Measurements from ENCODE around the gene GKN2.
"Not testable (repeated sequence)": the region's sequence is repeated elsewhere in the genome, so short reads cannot be mapped to it uniquely, and the experiment has no call there.

GKN2 gene

GRCh38 chr2:68959001-68959400 lies 6.3 kb upstream of the GKN2 start:
- no peak for DNase-seq

GRCh38 chr2:68955432-68955831 lies 2.7 kb upstream of the GKN2 start:
- not testable (repeated sequence) for DNase-seq

- DNase-seq = no peak
Measured at GRCh38 chr2:68951899-68952298, 794 bp downstream of the GKN2 start.

- DNase-seq = no peak
Measured at GRCh38 chr2:68948710-68949109, 4.0 kb downstream of the GKN2 start.

- no peak for DNase-seq
Measured at GRCh38 chr2:68946117-68946516, 6.6 kb downstream of the GKN2 start.

GRCh38 chr2:68943581-68944568 lies 8.8 kb downstream of the GKN2 start:
- peak; percentile 25 to 52 for DNase-seq

- no peak for DNase-seq
Measured at GRCh38 chr2:68942827-68943226, 9.9 kb downstream of the GKN2 start.

GRCh38 chr2:68940369-68940768 lies 12.3 kb downstream of the GKN2 start:
- DNase-seq = no peak

- no peak for DNase-seq
Measured at GRCh38 chr2:68939962-68940361, 12.7 kb downstream of the GKN2 start.

GRCh38 chr2:68938938-68939337 lies 13.8 kb downstream of the GKN2 start:
- no peak for DNase-seq

GRCh38 chr2:68937346-68938055 lies 15.2 kb downstream of the GKN2 start:
- no peak for DNase-seq

- no peak for DNase-seq
Measured at GRCh38 chr2:68936889-68937288, 15.8 kb downstream of the GKN2 start.

- DNase-seq = no peak
Measured at GRCh38 chr2:68936427-68936826, 16.3 kb downstream of the GKN2 start.

GRCh38 chr2:68935471-68935870 lies 17.2 kb downstream of the GKN2 start:
- DNase-seq = no peak

GRCh38 chr2:68934021-68934420 lies 18.7 kb downstream of the GKN2 start:
- no peak for DNase-seq

GRCh38 chr2:68932402-68932801 lies 20.3 kb downstream of the GKN2 start:
- DNase-seq = no peak

- DNase-seq = no peak
Measured at GRCh38 chr2:68931799-68932198, 20.9 kb downstream of the GKN2 start.

GRCh38 chr2:68931149-68931711 lies 21.5 kb downstream of the GKN2 start:
- DNase-seq = no peak

- DNase-seq = no peak
Measured at GRCh38 chr2:68926796-68927195, 25.9 kb downstream of the GKN2 start.

- DNase-seq = peak; percentile 34 to 40
Measured at GRCh38 chr2:68925295-68925896, 27.3 kb downstream of the GKN2 start.

- DNase-seq = no peak
Measured at GRCh38 chr2:68921646-68922045, 31.0 kb downstream of the GKN2 start.

GRCh38 chr2:68920481-68921170 lies 32.1 kb downstream of the GKN2 start:
- no peak for DNase-seq

GRCh38 chr2:68918497-68918896 lies 34.2 kb downstream of the GKN2 start:
- no peak for DNase-seq

All from AML-193 (cell line).